Measurements from ENCODE around the gene LMO7. TPM values are rescaled to one million over a fixed set of nuclear protein-coding genes. Genes with fewer than 3 reads are reported as not detected.

The LMO7 gene
- total RNA-seq, 6 experiments from 2014 or later, result 682 to 843 (median 813) TPM

GRCh38 chr13:75843074-75843473 lies 206.9 kb downstream of the LMO7 start:
- Mint-ChIP-seq H3K4me1 (ENCODE audit: low read depth) (peaks cover 23% of the 10 kb centered on the region), H3K36me3 (ENCODE audit: low read depth) (peaks cover 88% of the 10 kb centered on the region), H3K27ac (peak overlapping the region; percentile 78), H3K27me3 (ENCODE audit: insufficient read depth) (peaks cover 73% of the 10 kb centered on the region), H3K4me3 (peak overlapping the region; percentile 78; the same call in 1 of the 2 replicates), H3K9me3 (peaks cover 50% of the 10 kb centered on the region)
- no peak for TF ChIP-seq CTCF (IDR thresholded peaks at IDR 0.05)
- no peak for DNase-seq

- no peak for TF ChIP-seq CTCF (IDR thresholded peaks at IDR 0.05)
- no peak for DNase-seq
- H3K36me3 Mint-ChIP-seq (ENCODE audit: low read depth), result peaks cover 88% of the 10 kb centered on the region
- H3K27me3 Mint-ChIP-seq (ENCODE audit: insufficient read depth), result peaks cover 76% of the 10 kb centered on the region
- H3K27ac Mint-ChIP-seq, result peak overlapping the region; percentile 42; the same call in 1 of the 2 replicates
- H3K9me3 Mint-ChIP-seq, result peaks cover 56% of the 10 kb centered on the region
- no peak overlapping the region; the same call in 1 of the 2 replicates for H3K4me3 Mint-ChIP-seq
- peaks cover 15% of the 10 kb centered on the region for H3K4me1 Mint-ChIP-seq (ENCODE audit: low read depth)
These were observed 207.9 kb downstream of the LMO7 start for GRCh38 chr13:75843991-75844390.

- DNase-seq, result no peak
- Mint-ChIP-seq H3K27me3 (ENCODE audit: insufficient read depth) (peaks cover 67% of the 10 kb centered on the region), H3K4me1 (ENCODE audit: low read depth) (peaks cover 16% of the 10 kb centered on the region), H3K27ac (peak overlapping the region; percentile 54), H3K36me3 (ENCODE audit: low read depth) (peaks cover 82% of the 10 kb centered on the region), H3K4me3 (peak overlapping the region; percentile 53; the same call in 1 of the 2 replicates), H3K9me3 (peaks cover 49% of the 10 kb centered on the region)
- no peak for TF ChIP-seq CTCF (IDR thresholded peaks at IDR 0.05)
These were observed 211.5 kb downstream of the LMO7 start for GRCh38 chr13:75847588-75847987.

GRCh38 chr13:75850916-75851315 lies 214.8 kb downstream of the LMO7 start:
- no peak for DNase-seq
- H3K27ac Mint-ChIP-seq, result peak overlapping the region; percentile 61
- peaks cover 25% of the 10 kb centered on the region for H3K4me1 Mint-ChIP-seq (ENCODE audit: low read depth)
- peaks cover 87% of the 10 kb centered on the region for H3K36me3 Mint-ChIP-seq (ENCODE audit: low read depth)
- TF ChIP-seq CTCF (IDR thresholded peaks at IDR 0.05), result no peak
- H3K27me3 Mint-ChIP-seq (ENCODE audit: insufficient read depth), result peaks cover 79% of the 10 kb centered on the region
- peaks cover 50% of the 10 kb centered on the region for H3K9me3 Mint-ChIP-seq
- H3K4me3 Mint-ChIP-seq, result peak overlapping the region; percentile 59; the same call in 1 of the 2 replicates

GRCh38 chr13:75855216-75855615 lies 219.1 kb downstream of the LMO7 start:
- peaks cover 79% of the 10 kb centered on the region for H3K36me3 Mint-ChIP-seq (ENCODE audit: low read depth)
- peak overlapping the region; percentile 56; the same call in 1 of the 2 replicates for H3K27ac Mint-ChIP-seq
- no peak for DNase-seq
- peaks cover 57% of the 10 kb centered on the region for H3K9me3 Mint-ChIP-seq
- H3K4me3 Mint-ChIP-seq, result peak overlapping the region; percentile 70; the same call in 1 of the 2 replicates
- H3K4me1 Mint-ChIP-seq (ENCODE audit: low read depth), result peaks cover 34% of the 10 kb centered on the region
- H3K27me3 Mint-ChIP-seq (ENCODE audit: insufficient read depth), result peaks cover 71% of the 10 kb centered on the region
- no peak for TF ChIP-seq CTCF (IDR thresholded peaks at IDR 0.05)
